H1 (cell line): ENCODE results near the gene CUEDC1.

ENCODE experiments used
- CHD2 ChIP-seq: IDR thresholded peaks from 2 replicates; pipeline ENCODE4 v1.6.1; 2012; ENCODE audit warnings: low read length, improper control_type of control experiment
- EZH2 ChIP-seq: fragments of 200-600 bp; sonication (generic); IDR thresholded peaks from 2 replicates; pipeline ENCODE4 v1.7.1; 2012; ENCODE audit warnings: low read depth, mild to moderate bottlenecking, moderate library complexity, low read length, inconsistent platforms; ENCODE audit not compliant: severe bottlenecking
- FOSL1 ChIP-seq: IDR thresholded peaks from 2 replicates; pipeline ENCODE4 v1.6.1; 2011; ENCODE audit warnings: mild to moderate bottlenecking, low read depth, low read length, moderate library complexity; ENCODE audit not compliant: insufficient read depth
- MAFK ChIP-seq: IDR thresholded peaks from 2 replicates; pipeline ENCODE4 v1.6.1; 2012; ENCODE audit warnings: low read depth, mild to moderate bottlenecking, improper control_type of control experiment, low read length
- POLR2A ChIP-seq, 2 experiments: IDR thresholded peaks; 1 replicate in 1 of 2; 2 replicates in 1 of 2; pipeline ENCODE4 v1.6.1; 2011; ENCODE audit warnings: low read depth in 2 of 2, low read length in 2 of 2, mild to moderate bottlenecking in 2 of 2; ENCODE audit errors: control extremely low read depth in 1 of 2
- RAD21 ChIP-seq, 2 experiments: IDR thresholded peaks in 1 of 2; conservative IDR thresholded peaks in 1 of 2; 2 replicates each; pipeline ENCODE4 v1.6.1; 2011; ENCODE audit warnings: low read depth in 2 of 2, low read length in 2 of 2, improper control_type of control experiment in 1 of 2, inconsistent platforms in 1 of 2, mild to moderate bottlenecking in 1 of 2, moderate library complexity in 1 of 2
- TAF1 ChIP-seq: IDR thresholded peaks from 2 replicates; pipeline ENCODE4 v1.6.1; 2011; ENCODE audit warnings: mild to moderate bottlenecking, low read depth, low read length
- YY1 ChIP-seq: IDR thresholded peaks from 2 replicates; pipeline ENCODE4 v1.6.1; 2011; ENCODE audit warnings: low read depth, mild to moderate bottlenecking, low read length
- TF ChIP-seq, protein P1 (sequence below), 3 experiments: IDR thresholded peaks; 1 replicate in 2 of 3; 2 replicates in 1 of 3; pipeline versions ENCODE4 v1.5.1 to v1.6.1; 2011; ENCODE audit warnings: low read length in 3 of 3, mild to moderate bottlenecking in 3 of 3, inconsistent platforms in 2 of 3, low read depth in 1 of 3, moderate library complexity in 1 of 3; ENCODE audit not compliant: insufficient read depth in 1 of 3; ENCODE audit errors: control extremely low read depth in 1 of 3
- TF ChIP-seq, protein P2 (sequence below): IDR thresholded peaks from 2 replicates; pipeline ENCODE4 v1.6.1; 2012; ENCODE audit warnings: inconsistent platforms

DNA sequence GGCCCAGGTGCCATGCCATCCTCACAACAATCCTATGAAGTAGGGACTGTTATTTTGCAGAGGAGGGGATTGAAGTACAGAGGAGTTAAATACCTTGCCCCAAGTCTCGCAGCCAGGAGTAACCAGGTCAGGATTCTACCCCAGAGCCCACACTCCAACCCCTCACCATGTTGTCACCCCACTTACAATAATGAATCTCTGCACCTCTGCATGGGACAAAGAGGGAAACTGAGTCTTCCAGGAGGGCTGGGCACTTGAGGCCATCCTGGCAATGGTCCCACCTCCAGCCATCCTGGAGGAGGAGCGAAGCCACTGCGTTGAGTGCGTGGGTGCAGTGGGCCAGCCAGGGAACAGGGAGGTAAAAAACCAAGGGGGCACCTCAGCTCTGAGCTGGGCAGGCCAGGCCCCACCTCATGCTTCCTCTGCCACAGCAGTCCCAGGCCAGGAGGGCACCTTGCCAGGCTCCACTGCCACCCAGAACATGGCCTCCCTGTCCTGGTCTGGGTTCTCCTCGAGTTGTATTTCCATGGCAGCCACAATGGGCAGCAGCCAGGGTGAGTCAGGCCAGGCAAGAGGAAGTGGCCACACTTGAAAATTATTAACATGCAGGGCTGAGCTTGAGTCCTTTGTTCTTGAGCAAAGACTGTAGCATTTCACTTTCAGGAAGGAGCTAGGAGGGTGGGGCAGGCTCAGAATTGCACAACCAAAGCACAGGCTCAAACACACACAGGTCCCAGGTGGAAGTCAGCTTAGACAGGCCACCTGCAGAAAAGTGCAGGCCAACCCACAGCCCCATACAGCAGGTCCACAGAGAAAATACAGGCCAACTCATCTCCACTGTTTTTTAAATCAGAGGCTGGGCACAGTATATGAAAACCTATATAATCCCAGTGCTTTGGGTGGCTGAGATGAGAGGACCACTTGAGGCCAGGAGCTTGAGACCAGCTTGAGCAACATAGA, 52.1 kb downstream of the CUEDC1 start:
- TF ChIP-seq MAFK (no peak), YY1 (no peak), TAF1 (no peak), RAD21 (IDR thresholded peaks at IDR 0.05 in 1 of 2, conservative IDR thresholded peaks at IDR 0.05 in 1 of 2; ENCODE audit: low read depth in 2 of 2, low read length in 2 of 2) (no peak), POLR2A (IDR thresholded peaks at IDR 0.05; ENCODE audit: control extremely low read depth in 1 of 2, low read depth in 2 of 2, low read length in 2 of 2) (no peak), EZH2 (no peak), CHD2 (no peak), FOSL1 (no peak)
- TF ChIP-seq, protein P1, sequence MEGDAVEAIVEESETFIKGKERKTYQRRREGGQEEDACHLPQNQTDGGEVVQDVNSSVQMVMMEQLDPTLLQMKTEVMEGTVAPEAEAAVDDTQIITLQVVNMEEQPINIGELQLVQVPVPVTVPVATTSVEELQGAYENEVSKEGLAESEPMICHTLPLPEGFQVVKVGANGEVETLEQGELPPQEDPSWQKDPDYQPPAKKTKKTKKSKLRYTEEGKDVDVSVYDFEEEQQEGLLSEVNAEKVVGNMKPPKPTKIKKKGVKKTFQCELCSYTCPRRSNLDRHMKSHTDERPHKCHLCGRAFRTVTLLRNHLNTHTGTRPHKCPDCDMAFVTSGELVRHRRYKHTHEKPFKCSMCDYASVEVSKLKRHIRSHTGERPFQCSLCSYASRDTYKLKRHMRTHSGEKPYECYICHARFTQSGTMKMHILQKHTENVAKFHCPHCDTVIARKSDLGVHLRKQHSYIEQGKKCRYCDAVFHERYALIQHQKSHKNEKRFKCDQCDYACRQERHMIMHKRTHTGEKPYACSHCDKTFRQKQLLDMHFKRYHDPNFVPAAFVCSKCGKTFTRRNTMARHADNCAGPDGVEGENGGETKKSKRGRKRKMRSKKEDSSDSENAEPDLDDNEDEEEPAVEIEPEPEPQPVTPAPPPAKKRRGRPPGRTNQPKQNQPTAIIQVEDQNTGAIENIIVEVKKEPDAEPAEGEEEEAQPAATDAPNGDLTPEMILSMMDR (IDR thresholded peaks at IDR 0.05; ENCODE audit: control extremely low read depth in 1 of 3, insufficient read depth in 1 of 3, low read depth in 1 of 3, low read length in 3 of 3): no peak
- TF ChIP-seq, protein P2, sequence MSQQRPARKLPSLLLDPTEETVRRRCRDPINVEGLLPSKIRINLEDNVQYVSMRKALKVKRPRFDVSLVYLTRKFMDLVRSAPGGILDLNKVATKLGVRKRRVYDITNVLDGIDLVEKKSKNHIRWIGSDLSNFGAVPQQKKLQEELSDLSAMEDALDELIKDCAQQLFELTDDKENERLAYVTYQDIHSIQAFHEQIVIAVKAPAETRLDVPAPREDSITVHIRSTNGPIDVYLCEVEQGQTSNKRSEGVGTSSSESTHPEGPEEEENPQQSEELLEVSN: no peak
